Osteoblast (primary cell): ENCODE measurements around the gene KBTBD3. TPM values are rescaled to one million over a fixed set of nuclear protein-coding genes. Genes with fewer than 3 reads are reported as not detected.
A peak's percentile ranks its signal among the peaks of the same experiment; 100 is the strongest.

Experiments
- DNase-seq: peaks from one replicate; pipeline ENCODE4 v3.0.0; 2011; ENCODE audit warnings: low spot score, mixed read lengths; ENCODE audit not compliant: insufficient read length; ENCODE audit errors: missing footprints
- H2AFZ ChIP-seq: 2 replicates; pipeline ENCODE4 v1.6.0; 2011; ENCODE audit warnings: mild to moderate bottlenecking, low read length
- H3K27ac ChIP-seq: 2 replicates; pipeline ENCODE4 v1.5.1; 2011; ENCODE audit warnings: mild to moderate bottlenecking, low read depth, low read length, moderate library complexity
- H3K27me3 ChIP-seq: 2 replicates; pipeline ENCODE4 v1.6.0; 2012; ENCODE audit warnings: mild to moderate bottlenecking, control low read depth, inconsistent platforms, low read length, moderate library complexity; ENCODE audit not compliant: insufficient read depth
- H3K36me3 ChIP-seq: 2 replicates; pipeline ENCODE4 v1.5.1; 2011; ENCODE audit warnings: mild to moderate bottlenecking, low read length, control low read depth, moderate library complexity; ENCODE audit not compliant: insufficient read depth
- H3K4me1 ChIP-seq: 2 replicates; pipeline ENCODE4 v1.5.1; 2011; ENCODE audit warnings: mild to moderate bottlenecking, low read length, control low read depth, moderate library complexity; ENCODE audit not compliant: insufficient read depth
- H3K4me2 ChIP-seq: 2 replicates; pipeline ENCODE4 v1.6.0; 2011; ENCODE audit warnings: mild to moderate bottlenecking, low read length; ENCODE audit not compliant: insufficient read depth
- H3K4me3 ChIP-seq: fragments of 200-600 bp; sonication (generic); 3 replicates; pipeline ENCODE4 v1.5.1; 2012; ENCODE audit warnings: mild to moderate bottlenecking, low read length, inconsistent platforms; ENCODE audit not compliant: insufficient read depth
- H3K79me2 ChIP-seq: 2 replicates; pipeline ENCODE4 v1.6.0; 2012; ENCODE audit warnings: mild to moderate bottlenecking, low read length, control low read depth, inconsistent platforms; ENCODE audit not compliant: insufficient read depth
- H3K9me3 ChIP-seq: 2 replicates; pipeline ENCODE4 v1.5.1; 2011; ENCODE audit warnings: low read depth, low read length, control low read depth
- H4K20me1 ChIP-seq: 2 replicates; pipeline ENCODE4 v1.6.0; 2012; ENCODE audit warnings: mild to moderate bottlenecking, low read length, control low read depth; ENCODE audit not compliant: insufficient read depth
- CTCF ChIP-seq: IDR thresholded peaks from 2 replicates; pipeline ENCODE4 v1.5.1; 2011; ENCODE audit warnings: mild to moderate bottlenecking, low read depth, low read length, moderate library complexity; ENCODE audit errors: extremely low read depth
- total RNA-seq: library from RNA; depleted of rRNA; stranded (reverse); fragments of >200 nt; gene quantifications from 2 replicates; pipeline ENCODE4 v1.2.3, GENCODE V29; 2012

KBTBD3 gene
- total RNA-seq, 1 donor: 4.3 TPM

- H3K4me2 ChIP-seq: no peak overlapping the region
- H3K27ac ChIP-seq: no peak overlapping the region
- no peaks in the 10 kb centered on the region for H3K27me3 ChIP-seq
- no peak for DNase-seq
- H3K4me3 ChIP-seq: no peak overlapping the region
- no peak overlapping the region for H2AFZ ChIP-seq
- TF ChIP-seq CTCF: no peak
- peaks cover 14% of the 10 kb centered on the region for H3K4me1 ChIP-seq
- H3K79me2 ChIP-seq: peaks cover 68% of the 10 kb centered on the region
- peaks cover 7% of the 10 kb centered on the region for H4K20me1 ChIP-seq
- no peaks in the 10 kb centered on the region for H3K9me3 ChIP-seq
- H3K36me3 ChIP-seq: peaks cover 27% of the 10 kb centered on the region
Measured at GRCh38 chr11:106082096-106082495, 4.9 kb upstream of the KBTBD3 start.

GRCh38 chr11:106077609-106078455, 685 bp upstream of the KBTBD3 start, which contains the start of gene AASDHPPT:
Gene AASDHPPT (plus strand): TSS chr11:106077662. CDS start chr11:106077711, 49 bp downstream.
- Histone ChIP-seq H3K27me3 (no peaks in the 10 kb centered on the region), H3K4me3 (peak within 1 kb of the TSS; percentile 98), H3K79me2 (peaks cover 50% of the 10 kb centered on the region), H4K20me1 (no peaks in the 10 kb centered on the region), H3K36me3 (peaks cover 21% of the 10 kb centered on the region), H3K4me2 (peak within 1 kb of the TSS; percentile 97), H3K9me3 (no peaks in the 10 kb centered on the region), H2AFZ (peak within 1 kb of the TSS; percentile 100), H3K27ac (peak within 1 kb of the TSS; percentile 96), H3K4me1 (peaks cover 15% of the 10 kb centered on the region)
- TF ChIP-seq CTCF: no peak
- peak; percentile 18 for DNase-seq

GRCh38 chr11:106076171-106076918, 802 bp downstream of the KBTBD3 start:
- peaks cover 39% of the 10 kb centered on the region for H3K79me2 ChIP-seq
- peak overlapping the region; percentile 78 for H3K27ac ChIP-seq
- no peak for DNase-seq
- H2AFZ ChIP-seq: peak overlapping the region; percentile 100
- H4K20me1 ChIP-seq: no peaks in the 10 kb centered on the region
- H3K27me3 ChIP-seq: no peaks in the 10 kb centered on the region
- no peak for TF ChIP-seq CTCF
- peak overlapping the region; percentile 97 for H3K4me2 ChIP-seq
- H3K4me1 ChIP-seq: peaks cover 15% of the 10 kb centered on the region
- H3K4me3 ChIP-seq: peak overlapping the region; percentile 98
- no peaks in the 10 kb centered on the region for H3K9me3 ChIP-seq
- H3K36me3 ChIP-seq: peaks cover 13% of the 10 kb centered on the region

GRCh38 chr11:106072804-106073203, 4.3 kb downstream of the KBTBD3 start:
- Histone ChIP-seq H2AFZ (no peak overlapping the region), H3K27ac (no peak overlapping the region), H3K27me3 (no peaks in the 10 kb centered on the region), H4K20me1 (no peaks in the 10 kb centered on the region), H3K4me2 (no peak overlapping the region), H3K36me3 (no peaks in the 10 kb centered on the region), H3K9me3 (no peaks in the 10 kb centered on the region), H3K4me3 (no peak overlapping the region), H3K4me1 (peaks cover 7% of the 10 kb centered on the region), H3K79me2 (peaks cover 5% of the 10 kb centered on the region)
- no peak for TF ChIP-seq CTCF
- DNase-seq: no peak
